Measurements from ENCODE around the gene SLC34A2.

SLC34A2 gene

DNA sequence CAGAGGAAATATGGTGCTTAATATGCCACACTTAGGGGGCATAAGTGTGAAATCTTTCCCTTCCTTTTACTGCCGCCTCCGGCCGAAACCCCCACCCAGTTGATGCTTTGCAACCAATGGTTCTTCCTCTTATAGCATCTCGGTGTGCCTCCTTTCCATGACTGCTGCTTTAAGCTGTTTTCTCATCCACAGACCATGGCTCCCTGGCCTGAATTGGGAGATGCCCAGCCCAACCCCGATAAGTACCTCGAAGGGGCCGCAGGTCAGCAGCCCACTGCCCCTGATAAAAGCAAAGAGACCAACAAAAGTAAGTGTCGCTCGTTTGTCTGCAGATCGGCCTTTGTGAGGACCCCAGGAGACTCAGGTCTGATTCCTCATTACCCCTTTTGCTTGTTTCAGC, 6.7 kb downstream of the SLC34A2 start:
- DNase-seq, result no peak

DNA sequence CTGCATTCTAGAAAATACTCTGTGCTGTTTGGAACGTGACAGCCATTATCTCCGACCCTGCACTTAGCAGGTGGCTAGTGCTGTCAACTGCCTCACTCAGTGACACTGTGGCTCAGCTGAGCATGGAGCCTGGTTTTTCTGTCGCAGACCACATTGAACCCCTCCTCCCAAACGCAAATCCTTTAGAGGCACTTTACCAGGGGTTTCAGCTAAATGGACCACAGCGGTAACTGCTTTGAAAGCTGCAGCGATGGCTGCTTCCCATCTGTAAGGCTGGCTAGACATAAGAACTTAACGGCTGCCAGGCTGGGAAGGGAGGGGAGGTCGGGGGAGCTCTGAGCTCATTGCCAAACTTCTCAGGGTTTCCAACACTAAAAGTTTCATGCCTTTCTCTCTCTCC, 8.1 kb downstream of the SLC34A2 start:
- no peak for DNase-seq

DNA sequence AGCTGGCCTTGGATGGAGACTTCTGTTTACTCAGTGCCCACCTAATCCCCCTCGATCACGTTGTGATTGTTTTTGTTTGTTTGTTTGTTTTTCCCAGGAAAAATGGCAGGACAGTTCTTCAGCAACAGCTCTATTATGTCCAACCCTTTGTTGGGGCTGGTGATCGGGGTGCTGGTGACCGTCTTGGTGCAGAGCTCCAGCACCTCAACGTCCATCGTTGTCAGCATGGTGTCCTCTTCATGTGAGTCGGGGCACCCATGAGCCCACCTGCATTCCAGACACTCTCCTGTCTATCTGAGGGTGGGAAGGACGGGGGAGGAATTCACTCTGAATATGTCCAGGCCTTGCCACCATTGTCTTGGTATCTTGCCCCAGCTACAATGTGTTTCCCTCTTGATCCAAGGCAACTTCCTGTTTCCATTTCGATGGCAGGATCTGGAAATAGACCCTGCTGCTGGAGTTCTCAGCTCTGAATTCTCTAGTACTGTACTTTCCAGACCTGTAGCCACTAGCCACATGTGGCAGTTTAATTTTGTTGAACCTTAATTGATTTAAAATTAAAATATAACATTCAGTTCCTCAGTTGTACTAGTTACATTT, 10.5 kb downstream of the SLC34A2 start:
- no peak for DNase-seq

DNA sequence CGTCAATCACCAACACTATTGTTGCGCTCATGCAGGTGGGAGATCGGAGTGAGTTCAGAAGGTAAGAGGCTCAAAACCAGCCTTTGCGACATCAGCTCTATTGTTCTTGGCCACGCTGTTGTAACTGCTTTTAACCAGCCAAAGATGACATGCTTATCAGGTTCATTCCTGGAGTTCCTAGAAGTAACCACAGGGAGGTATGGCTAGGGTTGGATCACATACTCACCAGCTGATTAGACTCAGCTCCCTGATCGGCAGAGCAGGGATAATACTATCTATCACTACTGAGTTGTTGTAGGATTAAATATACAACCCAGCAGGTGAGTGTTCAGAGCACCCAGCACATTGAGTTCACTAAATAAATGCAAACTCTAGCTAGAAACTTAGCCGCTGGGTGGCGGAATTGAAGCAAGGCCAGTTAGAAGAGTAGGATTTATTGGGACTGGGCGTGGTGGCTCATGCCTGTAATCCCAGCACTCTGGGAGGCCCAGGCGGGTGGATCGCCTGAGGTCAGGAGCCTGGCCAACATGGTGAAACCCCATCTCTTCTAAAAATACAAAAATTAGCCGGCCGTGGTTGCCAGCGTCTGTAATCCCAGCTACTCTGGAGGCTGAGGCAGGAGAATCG, 12.4 kb downstream of the SLC34A2 start:
- no peak for DNase-seq

DNA sequence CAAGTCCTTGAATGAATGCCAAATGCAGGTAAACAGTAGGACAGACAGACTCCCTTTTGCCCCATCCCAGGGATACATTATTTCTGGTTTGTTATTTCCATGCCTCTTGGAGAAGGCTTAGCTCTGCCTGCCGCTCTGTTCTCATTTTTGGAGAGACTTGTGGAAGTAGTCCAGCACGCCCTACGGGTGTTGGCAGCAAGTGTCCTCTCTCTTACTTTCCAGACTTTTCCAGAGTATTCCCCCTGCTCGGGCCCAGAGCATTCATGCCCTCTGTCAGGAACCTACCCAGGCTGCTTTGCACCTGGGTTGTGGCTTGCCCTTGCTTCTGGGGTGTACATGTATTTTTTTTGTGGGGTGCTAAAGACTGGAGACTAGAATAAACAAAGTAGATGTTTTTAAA, 15.3 kb downstream of the SLC34A2 start:
- no peak for DNase-seq

DNA sequence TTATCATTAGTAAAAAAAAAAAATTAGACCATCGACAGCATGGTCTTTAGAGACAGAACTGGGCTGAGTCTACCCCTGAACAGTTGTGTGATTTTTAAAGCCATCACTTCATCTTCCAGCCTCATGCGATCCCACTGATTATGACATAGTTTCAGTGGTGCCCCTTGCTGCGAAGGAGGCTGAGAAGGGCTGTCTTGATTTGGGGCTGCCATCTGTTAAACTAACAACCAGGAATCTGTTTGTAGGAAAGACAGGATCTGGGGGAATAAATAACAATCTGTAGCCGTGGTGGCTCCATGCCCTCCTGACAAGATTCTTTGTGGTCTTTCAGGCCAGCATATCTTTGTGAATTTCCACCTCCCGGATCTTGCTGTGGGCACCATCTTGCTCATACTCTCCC, 17.1 kb downstream of the SLC34A2 start:
- no peak for DNase-seq

DNA sequence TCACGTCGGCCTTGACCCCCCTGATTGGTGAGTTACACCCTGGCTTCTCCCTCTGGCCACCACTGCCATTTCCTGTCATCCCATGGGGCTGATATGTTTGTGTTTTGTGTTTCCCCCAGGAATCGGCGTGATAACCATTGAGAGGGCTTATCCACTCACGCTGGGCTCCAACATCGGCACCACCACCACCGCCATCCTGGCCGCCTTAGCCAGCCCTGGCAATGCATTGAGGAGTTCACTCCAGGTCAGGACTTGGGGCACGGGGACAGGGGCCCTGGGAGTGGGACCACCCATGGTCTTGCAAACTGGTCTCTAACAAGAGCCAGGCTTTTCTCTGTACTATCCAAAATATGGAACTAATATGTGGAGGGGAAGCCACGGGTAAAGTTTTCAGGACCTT, 18.7 kb downstream of the SLC34A2 start:
- DNase-seq, result no peak

DNA sequence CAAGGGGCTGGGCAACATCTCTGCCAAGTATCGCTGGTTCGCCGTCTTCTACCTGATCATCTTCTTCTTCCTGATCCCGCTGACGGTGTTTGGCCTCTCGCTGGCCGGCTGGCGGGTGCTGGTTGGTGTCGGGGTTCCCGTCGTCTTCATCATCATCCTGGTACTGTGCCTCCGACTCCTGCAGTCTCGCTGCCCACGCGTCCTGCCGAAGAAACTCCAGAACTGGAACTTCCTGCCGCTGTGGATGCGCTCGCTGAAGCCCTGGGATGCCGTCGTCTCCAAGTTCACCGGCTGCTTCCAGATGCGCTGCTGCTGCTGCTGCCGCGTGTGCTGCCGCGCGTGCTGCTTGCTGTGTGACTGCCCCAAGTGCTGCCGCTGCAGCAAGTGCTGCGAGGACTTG, 20.6 kb downstream of the SLC34A2 start:
- no peak for DNase-seq

DNA sequence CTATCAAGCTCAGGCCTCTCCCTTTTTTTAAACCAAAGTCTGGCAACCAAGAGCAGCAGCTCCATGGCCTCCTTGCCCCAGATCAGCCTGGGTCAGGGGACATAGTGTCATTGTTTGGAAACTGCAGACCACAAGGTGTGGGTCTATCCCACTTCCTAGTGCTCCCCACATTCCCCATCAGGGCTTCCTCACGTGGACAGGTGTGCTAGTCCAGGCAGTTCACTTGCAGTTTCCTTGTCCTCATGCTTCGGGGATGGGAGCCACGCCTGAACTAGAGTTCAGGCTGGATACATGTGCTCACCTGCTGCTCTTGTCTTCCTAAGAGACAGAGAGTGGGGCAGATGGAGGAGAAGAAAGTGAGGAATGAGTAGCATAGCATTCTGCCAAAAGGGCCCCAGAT, 21.5 kb downstream of the SLC34A2 start:
- DNase-seq, result no peak

DNA sequence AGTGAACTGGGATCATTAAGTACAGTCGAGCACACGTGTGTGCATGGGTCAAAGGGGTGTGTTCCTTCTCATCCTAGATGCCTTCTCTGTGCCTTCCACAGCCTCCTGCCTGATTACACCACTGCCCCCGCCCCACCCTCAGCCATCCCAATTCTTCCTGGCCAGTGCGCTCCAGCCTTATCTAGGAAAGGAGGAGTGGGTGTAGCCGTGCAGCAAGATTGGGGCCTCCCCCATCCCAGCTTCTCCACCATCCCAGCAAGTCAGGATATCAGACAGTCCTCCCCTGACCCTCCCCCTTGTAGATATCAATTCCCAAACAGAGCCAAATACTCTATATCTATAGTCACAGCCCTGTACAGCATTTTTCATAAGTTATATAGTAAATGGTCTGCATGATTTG, 22.3 kb downstream of the SLC34A2 start:
- DNase-seq, result no peak

DNA sequence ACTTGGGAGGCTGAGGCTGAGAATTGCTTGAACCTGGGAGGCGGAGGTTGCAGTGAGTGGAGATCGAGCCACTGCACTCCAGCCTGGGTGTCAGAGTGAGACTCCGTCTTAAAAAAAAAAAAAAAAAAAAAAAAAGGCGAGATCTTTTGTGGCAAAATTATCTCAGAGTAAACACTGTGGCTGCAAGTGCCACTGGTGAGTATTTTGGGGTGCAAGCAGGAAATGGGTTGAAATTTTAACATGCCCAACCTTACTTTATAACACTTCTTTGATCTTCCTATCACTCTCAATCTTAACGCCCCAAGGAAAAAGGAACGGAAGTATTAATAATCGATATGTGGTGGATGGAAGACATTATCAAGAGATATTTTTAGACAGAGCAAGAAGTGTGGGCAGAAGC, 32.1 kb downstream of the SLC34A2 start:
- no peak for DNase-seq

DNA sequence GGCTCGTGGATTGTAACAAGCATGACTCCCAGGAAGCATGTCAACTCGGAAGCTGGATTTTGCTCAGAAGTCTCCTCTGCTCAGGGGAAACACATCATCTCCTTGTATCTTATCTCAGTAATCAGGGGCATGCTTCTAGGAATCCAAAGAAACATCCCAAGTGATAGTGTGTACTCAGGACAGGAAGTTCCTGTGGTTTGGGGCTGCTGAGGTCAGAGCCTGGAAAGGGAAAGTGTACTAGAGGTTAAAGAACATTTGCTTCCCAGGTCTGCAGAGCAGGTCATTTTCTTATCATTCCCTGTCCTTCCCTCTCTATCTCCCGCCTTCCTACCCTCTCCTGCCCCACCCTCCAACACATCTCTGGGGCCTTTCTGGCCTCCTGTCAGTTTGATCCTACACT, 38.8 kb downstream of the SLC34A2 start:
- DNase-seq, result peak; percentile 9

DNA sequence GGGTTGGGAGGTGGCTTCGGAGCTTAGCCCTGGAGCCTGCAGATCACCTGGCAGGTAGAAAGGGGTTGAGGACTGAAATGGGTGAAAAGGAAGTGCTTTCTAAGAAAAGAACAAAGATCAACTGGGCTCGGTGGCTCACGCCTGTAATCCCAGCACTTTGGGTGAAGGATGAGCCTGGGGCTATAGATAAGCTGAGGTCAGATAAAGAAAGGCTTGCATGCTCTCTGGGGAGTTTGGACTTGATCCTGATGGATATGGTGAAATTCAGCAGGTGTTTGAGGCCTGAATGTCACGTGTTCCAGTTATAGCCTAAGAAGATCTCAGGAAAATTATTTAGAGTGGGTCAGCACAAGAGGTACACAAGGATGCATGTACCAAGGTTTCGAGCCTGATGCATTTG, 40.8 kb downstream of the SLC34A2 start:
- DNase-seq, result no peak

DNA sequence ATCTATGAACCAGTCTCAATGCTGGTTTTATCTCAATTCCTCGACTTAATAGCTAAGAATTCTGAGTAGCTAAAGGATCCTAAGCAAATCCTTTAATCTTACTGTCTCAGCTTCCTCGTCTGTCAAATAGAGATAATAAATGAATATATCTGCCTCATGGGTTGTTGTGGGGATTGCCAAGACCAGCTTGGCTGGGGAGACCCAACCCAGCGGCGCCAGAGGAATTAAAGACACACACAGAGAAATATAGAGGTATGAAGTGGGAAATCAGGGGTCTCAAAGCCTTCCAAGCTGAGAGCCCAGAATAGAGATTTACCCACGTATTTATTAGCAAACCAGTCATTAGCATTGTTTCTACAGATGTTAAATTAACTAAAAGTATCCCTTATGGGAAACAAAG, 41.9 kb downstream of the SLC34A2 start:
- DNase-seq, result no peak

DNA sequence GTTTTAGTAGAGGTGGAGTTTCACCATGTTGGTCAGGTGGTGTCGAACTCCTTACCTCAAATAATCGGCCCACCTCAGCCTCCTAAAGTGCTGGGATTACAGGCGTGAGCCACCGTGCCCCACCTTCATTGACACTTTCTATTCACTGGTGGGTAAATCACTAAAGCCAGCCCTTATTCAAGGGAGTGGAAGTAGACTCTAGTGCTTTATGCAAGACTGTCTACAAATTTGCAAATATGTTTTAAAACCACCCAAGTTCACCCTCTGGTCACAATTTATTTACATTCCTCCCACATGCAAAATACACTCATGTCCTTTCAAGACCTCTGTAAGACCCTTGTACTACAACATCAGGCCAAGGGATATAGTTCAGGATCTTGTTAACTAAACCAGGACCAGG, 45.0 kb downstream of the SLC34A2 start:
- DNase-seq, result no peak

DNA sequence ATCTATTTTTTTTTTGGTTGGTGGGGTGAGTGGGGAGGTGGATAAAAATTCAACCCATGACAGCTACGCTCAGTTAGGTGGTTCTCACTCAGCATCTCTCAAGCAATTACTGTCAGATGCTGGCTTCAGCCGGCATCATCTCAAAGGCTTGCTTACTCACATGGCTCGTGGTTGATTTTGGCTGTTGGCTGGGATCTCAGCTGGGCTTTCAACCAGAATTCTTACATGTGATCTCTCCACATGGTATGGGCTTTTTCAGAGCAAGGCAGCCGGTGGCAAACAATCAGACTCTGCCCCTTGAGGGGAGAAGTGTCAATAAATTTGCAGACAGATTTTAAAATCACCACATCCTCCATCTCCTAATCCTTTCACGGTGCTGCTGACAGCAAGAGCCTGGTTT, 47.2 kb downstream of the SLC34A2 start:
- DNase-seq, result peak; percentile 77

DNA sequence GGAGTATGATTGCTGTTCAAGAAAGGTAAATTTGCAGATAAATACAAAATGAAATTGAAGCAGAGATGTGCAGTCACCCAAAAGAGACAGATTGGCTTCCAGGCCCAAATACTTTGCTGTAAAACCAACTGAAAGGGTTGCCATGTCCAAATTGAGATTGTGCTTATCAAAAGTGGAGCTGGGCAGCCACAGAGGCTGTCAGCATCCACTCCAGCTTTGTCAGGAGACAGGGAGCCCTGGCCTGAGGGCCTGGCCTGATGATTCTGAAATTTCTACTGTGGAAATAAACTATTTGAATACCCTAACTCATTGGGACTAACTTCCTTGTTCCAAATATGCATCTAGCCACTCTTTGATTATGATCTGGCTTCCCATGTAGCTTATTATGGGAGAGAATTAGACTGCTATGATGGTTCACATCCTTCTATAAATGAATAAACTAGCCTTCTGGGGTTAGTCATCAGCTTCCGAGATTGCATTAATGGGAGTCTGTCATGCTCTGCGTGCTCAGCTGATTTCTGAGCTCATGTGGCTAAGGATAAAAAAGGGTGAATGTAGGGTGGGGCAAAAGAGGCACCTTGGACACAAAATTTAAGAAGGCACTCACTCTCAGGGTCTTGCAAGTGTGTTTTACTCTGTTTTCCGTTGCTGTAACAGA, 48.2 kb downstream of the SLC34A2 start:
- DNase-seq, result peak; percentile 46

DNA sequence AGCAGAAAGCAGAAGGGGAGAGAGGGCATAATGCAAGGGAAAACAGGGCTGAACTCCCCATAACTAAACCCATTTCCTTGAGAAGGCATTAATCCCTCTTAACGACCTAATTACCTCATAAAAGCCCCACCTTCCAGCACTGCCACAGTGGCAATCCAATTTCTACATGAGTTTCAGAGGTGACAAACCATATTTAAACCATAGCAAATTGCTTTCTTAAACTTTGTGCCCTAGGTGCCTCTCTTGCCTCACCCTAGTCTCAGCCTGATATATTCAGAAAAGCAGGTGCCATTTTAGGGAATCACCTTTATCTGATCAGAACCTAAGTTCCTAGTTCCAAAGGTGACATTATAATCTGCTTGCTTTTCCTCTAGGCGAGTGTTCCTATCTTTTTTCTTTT, 48.9 kb downstream of the SLC34A2 start:
- DNase-seq, result no peak

DNA sequence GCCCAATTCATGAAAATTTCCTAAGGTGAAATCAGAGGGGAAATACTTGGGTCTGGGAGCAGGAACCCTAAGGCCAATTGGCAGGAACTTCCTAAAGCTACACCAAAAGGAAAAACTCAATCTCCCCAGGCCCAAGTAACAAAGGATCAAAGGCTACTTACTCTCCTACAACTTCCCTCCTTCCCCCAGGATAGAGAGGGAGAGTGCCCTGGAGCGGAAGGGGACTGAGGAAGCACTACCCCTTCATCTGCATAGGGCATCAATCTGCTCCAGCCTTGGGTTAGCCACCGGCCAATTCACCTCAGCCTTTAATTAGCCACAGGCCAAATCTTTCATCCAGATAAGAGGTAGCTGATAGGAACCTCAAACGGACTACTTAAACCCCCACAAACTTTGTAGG, 55.0 kb downstream of the SLC34A2 start:
- no peak for DNase-seq

DNA sequence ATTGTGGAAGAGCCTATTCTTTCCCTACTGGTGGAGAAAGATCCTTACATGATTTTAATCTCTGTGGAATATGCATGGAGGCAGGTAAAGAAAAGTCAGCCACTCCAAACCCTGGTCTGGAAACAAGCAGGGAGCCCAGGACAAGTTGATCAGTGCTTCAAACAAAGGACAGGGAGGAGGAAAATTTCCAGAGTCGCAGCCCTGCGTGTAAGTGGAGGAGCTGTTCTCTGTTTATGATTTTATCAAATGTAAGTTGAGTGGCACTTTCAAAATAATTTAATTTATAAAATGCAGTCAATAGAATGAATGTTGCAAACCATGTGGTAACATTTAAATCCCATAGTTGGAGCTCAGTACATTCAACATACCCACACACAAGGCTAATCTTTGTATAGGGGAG, 57.0 kb downstream of the SLC34A2 start:
- no peak for DNase-seq

DNA sequence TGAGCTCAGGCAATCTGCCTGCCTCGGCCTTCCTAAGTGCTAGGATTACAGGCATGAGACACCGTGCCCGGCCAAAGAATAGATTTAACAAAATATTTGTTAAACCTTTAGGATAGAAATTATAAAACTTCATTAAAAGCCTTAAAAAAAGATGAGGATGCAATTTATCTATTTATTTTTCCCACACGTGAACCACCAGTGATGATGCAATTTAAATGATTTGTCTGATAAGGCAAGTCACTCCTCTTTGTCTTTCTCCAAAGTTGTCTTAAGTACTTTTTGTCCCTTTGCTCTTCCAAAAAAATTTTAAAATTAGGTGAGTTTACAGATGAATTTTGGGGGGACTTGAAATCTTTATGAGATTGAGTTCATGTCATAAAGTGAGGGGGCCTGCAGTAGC, 58.2 kb downstream of the SLC34A2 start:
- DNase-seq, result no peak

DNA sequence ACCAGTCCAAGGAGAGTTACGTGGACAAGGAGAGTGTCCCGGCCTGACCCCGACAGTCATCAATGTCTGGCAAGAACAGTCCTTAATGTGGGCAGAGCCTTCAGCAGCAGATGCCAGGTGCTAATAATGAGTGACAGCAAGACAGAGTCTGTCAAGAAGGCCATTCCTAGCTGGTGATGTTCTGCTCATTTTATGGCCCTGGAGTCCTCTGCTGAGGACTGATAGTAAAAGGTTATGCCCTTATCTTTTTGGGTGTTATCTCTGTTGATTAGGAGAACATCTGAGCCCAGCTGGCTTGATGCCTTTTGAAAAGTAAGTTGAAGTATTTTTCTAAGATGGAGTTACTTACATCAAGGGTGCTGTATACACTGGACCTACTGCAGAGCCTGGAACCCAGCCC, 67.3 kb downstream of the SLC34A2 start:
- DNase-seq, result no peak

DNA sequence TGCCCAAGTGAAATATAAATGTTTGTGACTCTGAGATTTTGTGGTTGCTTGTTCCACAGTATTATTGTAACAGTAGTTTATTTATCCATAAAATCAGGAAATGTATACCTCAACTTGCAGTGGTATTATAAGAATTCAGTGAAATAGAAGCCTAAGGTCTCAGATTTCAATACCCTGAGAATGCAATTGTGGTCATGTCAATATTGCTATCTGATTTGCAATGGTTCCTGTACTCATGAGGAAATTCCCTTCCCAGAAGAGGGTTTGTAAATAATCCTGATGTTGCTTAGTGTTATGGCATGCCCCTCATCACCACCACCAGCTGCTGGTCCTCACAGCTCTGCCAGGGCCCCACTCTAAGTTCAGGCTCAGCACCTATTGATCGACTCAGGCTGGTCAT, 67.8 kb downstream of the SLC34A2 start:
- DNase-seq, result peak; percentile 4

DNA sequence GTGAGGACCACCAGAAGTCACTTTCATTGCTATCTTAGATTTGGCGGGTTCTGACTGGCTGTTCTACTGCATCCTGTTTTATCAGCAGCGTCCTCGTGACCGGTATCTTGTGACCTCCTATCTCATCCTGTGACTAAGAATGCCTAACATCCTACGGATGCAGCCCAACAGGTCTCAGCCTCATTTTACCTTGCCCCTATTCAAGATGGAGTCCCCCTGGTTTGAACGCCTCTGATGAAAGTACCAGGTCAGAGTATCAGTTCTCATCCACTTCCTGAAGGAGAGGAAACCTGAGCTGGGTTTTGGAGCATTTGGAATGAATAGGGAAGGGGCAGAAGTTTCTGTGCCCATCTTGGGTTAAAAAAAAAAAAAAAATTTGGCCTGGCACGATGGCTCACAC, 70.2 kb downstream of the SLC34A2 start:
- DNase-seq, result no peak
